A673 (cell line): ENCODE measurements around the gene ZBTB7B.

Experiments
- CTCF ChIP-seq: fragments of 300-800, 200-600 bp; sonication (generic); conservative IDR thresholded peaks from 2 replicates; pipeline ENCODE4 v1.5.1; 2017; ENCODE audit warnings: low read depth, mild to moderate bottlenecking, antibody characterized with exemption, low read length, moderate library complexity, mixed read lengths
- EZH2 ChIP-seq: fragments of 200-600 bp; sonication (generic); IDR thresholded peaks from 2 replicates; pipeline ENCODE4 v1.6.1; 2017; ENCODE audit warnings: borderline replicate concordance, low read depth, mild to moderate bottlenecking, mixed read lengths, antibody characterized with exemption, low read length; ENCODE audit not compliant: poor library complexity, severe bottlenecking

GRCh38 chr1:154954541-154954940, 48.1 kb upstream of the ZBTB7B start:
- TF ChIP-seq CTCF (no peak), EZH2 (no peak)
